ENCODE measurements around the gene HOXA11. TPM values are rescaled to one million over a fixed set of nuclear protein-coding genes. Genes with fewer than 3 reads are reported as not detected.

The HOXA11 gene
- total and polyA plus RNA-seq, 4 donors: not detected

GRCh38 chr7:27178366-27178765 is 6.7 kb downstream of the HOXA11 start:
- peaks cover 18 to 68% (median 25%) of the 10 kb centered on the region in 4 donors for H3K27me3 ChIP-seq (ENCODE audit: control insufficient read depth in 4 of 4, insufficient read depth in 4 of 4, low read length in 3 of 4)
- no peak for DNase-seq (ENCODE audit: low spot score)
- H3K4me3 ChIP-seq (ENCODE audit: low read depth in 1 of 3, low read length in 3 of 3): no peak overlapping the region

GRCh38 chr7:27177795-27178320 is 7.2 kb downstream of the HOXA11 start:
- Histone ChIP-seq H3K36me3 (ENCODE audit: control insufficient read depth in 4 of 4, insufficient read depth in 3 of 4, low read depth in 1 of 4, low read length in 3 of 4) (no peaks in the 10 kb centered on the region), H3K27ac (ENCODE audit: low read depth in 1 of 2, low read length in 2 of 2) (no peak overlapping the region), H3K9ac (ENCODE audit: low read depth in 1 of 2, low read length in 2 of 2) (no peak overlapping the region), H3K4me3 (ENCODE audit: low read depth in 1 of 3, low read length in 3 of 3) (no peak overlapping the region), H3K9me3 (ENCODE audit: control insufficient read depth in 4 of 4, low read length in 3 of 4) (no peaks in the 10 kb centered on the region), H3K27me3 (ENCODE audit: control insufficient read depth in 4 of 4, insufficient read depth in 4 of 4, low read length in 3 of 4) (peaks cover 18 to 64% (median 22%) of the 10 kb centered on the region in 4 donors), H3K4me1 (ENCODE audit: control insufficient read depth in 4 of 4, insufficient read depth in 4 of 4, low read length in 3 of 4) (peaks cover 8 to 18% (median 14%) of the 10 kb centered on the region in 4 donors)
- WGBS: 52% methylated on average over 5 of the region's 5 CpGs
- no peak for DNase-seq (ENCODE audit: low spot score)
- TF ChIP-seq GABPA (IDR thresholded peaks at IDR 0.05 in 1 of 2, conservative IDR thresholded peaks at IDR 0.05 in 1 of 2) (no peak), ATF3 (IDR thresholded peaks at IDR 0.05) (no peak), HNF4A (conservative IDR thresholded peaks at IDR 0.05) (no peak), EGR1 (IDR thresholded peaks at IDR 0.05; ENCODE audit: low read depth in 2 of 2) (no peak), YY1 (IDR thresholded peaks at IDR 0.05) (no peak), HNF4G (IDR thresholded peaks at IDR 0.05) (no peak), TAF1 (conservative IDR thresholded peaks at IDR 0.05) (no peak), RXRA (IDR thresholded peaks at IDR 0.05) (no peak), ZBTB33 (IDR thresholded peaks at IDR 0.05) (no peak), RAD21 (IDR thresholded peaks at IDR 0.05) (no peak), FOXA2 (IDR thresholded peaks at IDR 0.05) (no peak), NR2F2 (IDR thresholded peaks at IDR 0.05) (no peak)
- TF ChIP-seq, protein P1, sequence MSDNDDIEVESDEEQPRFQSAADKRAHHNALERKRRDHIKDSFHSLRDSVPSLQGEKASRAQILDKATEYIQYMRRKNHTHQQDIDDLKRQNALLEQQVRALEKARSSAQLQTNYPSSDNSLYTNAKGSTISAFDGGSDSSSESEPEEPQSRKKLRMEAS (IDR thresholded peaks at IDR 0.05): no peak

More at GRCh38 chr7:27178366-27178765, 6.7 kb downstream of the HOXA11 start:
- H3K4me1 ChIP-seq (ENCODE audit: control insufficient read depth in 4 of 4, insufficient read depth in 4 of 4, low read length in 3 of 4): peaks cover 2 to 15% (median 11%) of the 10 kb centered on the region in 4 donors
- 47% methylated on average over 6 of the region's 6 CpGs for WGBS
- no peaks in the 10 kb centered on the region for H3K9me3 ChIP-seq (ENCODE audit: control insufficient read depth in 4 of 4, low read length in 3 of 4)
- no peaks in the 10 kb centered on the region for H3K36me3 ChIP-seq (ENCODE audit: control insufficient read depth in 4 of 4, insufficient read depth in 3 of 4, low read depth in 1 of 4, low read length in 3 of 4)
- TF ChIP-seq JUND (IDR thresholded peaks at IDR 0.05) (no peak), TAF1 (conservative IDR thresholded peaks at IDR 0.05) (no peak), RXRA (IDR thresholded peaks at IDR 0.05) (no peak), REST (IDR thresholded peaks at IDR 0.05) (no peak), CTCF (IDR thresholded peaks at IDR 0.05; ENCODE audit: low read depth, low read length, missing input control) (no peak), NR2F2 (IDR thresholded peaks at IDR 0.05) (no peak)
- TF ChIP-seq, protein P1 (IDR thresholded peaks at IDR 0.05): no peak
- no peak overlapping the region for H3K27ac ChIP-seq (ENCODE audit: low read depth in 1 of 2, low read length in 2 of 2)
- H3K9ac ChIP-seq (ENCODE audit: low read depth in 1 of 2, low read length in 2 of 2): no peak overlapping the region
